SK-N-SH (cell line): ENCODE measurements around the gene LRMDA. TPM values are rescaled to one million over a fixed set of nuclear protein-coding genes. Genes with fewer than 3 reads are reported as not detected.

Source experiments
- CTCF ChIA-PET: fragments of 300-600, 350-600 bp; formaldehyde crosslinking; extraction: SDS; loops from one replicate; lab custom pipeline; 2021; lab: Yijun Ruan, JAX
- POLR2A ChIA-PET: fragments of 350-600 bp; sonication (Branson Sonifier 250); formaldehyde crosslinking; extraction: SDS; loops from one replicate; lab custom pipeline; 2020; ENCODE audit warnings: antibody characterized with exemption, inconsistent platforms; lab: Yijun Ruan, JAX
- DNase-seq: peaks from one replicate; pipeline ENCODE4 v3.0.0; 2012
- H2AFZ ChIP-seq: fragments of 200-600 bp; sonication (generic); 2 replicates; pipeline ENCODE4 v1.8.1; 2016; ENCODE audit warnings: antibody characterized with exemption, mild to moderate bottlenecking, low read depth
- H3F3A ChIP-seq: fragments of 200-600 bp; sonication (generic); replicated peaks from 2 replicates; pipeline ENCODE3; 2016; ENCODE audit warnings: antibody characterized with exemption, mild to moderate bottlenecking; ENCODE audit not compliant: insufficient read depth
- H3K27ac ChIP-seq, 2 experiments: fragments of 200-500 bp in 1 of 2; fragments of 200-600 bp in 1 of 2; sonication (Bioruptor generic) in 1 of 2; sonication (generic), shearing (Covaris generic) in 1 of 2; 2 replicates each; pipeline versions ENCODE4 v1.5.1 to v1.6.1; 2014 to 2016; ENCODE audit warnings: low read depth in 2 of 2, inconsistent platforms in 1 of 2, low read length in 1 of 2, mild to moderate bottlenecking in 1 of 2, mixed read lengths in 1 of 2
- H3K27me3 ChIP-seq: fragments of 200-600 bp; sonication (generic), shearing (Covaris generic); 2 replicates; pipeline ENCODE4 v1.6.1; 2016; ENCODE audit warnings: mixed run types; ENCODE audit not compliant: insufficient read depth
- H3K36me3 ChIP-seq, 2 experiments: fragments of 200-500 bp in 1 of 2; fragments of 200-600 bp in 1 of 2; sonication (Bioruptor generic) in 1 of 2; sonication (generic) in 1 of 2; replicated peaks in 1 of 2; 2 replicates each; pipeline versions ENCODE3 to v1.5.1; 2014 to 2016; ENCODE audit warnings: low read length in 1 of 2, mild to moderate bottlenecking in 1 of 2; ENCODE audit not compliant: insufficient read depth in 2 of 2, control insufficient read depth in 1 of 2
- H3K4me1 ChIP-seq, 2 experiments: fragments of 200-500 bp in 1 of 2; fragments of 200-600 bp in 1 of 2; sonication (Bioruptor generic) in 1 of 2; sonication (generic), shearing (Covaris generic) in 1 of 2; 2 replicates each; pipeline versions ENCODE4 v1.5.1 to v1.6.1; 2014 to 2016; ENCODE audit warnings: low read depth in 1 of 2, low read length in 1 of 2, mixed run types in 1 of 2; ENCODE audit not compliant: insufficient read depth in 2 of 2, control insufficient read depth in 1 of 2
- H3K4me2 ChIP-seq: fragments of 200-600 bp; sonication (generic), shearing (Covaris generic); 2 replicates; pipeline ENCODE4 v1.6.1; 2017; ENCODE audit warnings: mixed run types
- H3K4me3 ChIP-seq, 2 experiments: fragments of 200-500 bp in 1 of 2; fragments of 200-600 bp in 1 of 2; sonication (Bioruptor generic) in 1 of 2; sonication (generic), shearing (Covaris generic) in 1 of 2; 2 replicates each; pipeline versions ENCODE4 v1.5.1 to v1.8.1; 2014 to 2016; ENCODE audit warnings: low read depth in 2 of 2, inconsistent platforms in 1 of 2, low read length in 1 of 2, mild to moderate bottlenecking in 1 of 2, mixed read lengths in 1 of 2, moderate library complexity in 1 of 2
- H3K79me2 ChIP-seq: fragments of 200-600 bp; sonication (generic); 2 replicates; pipeline ENCODE4 v1.8.1; 2017; ENCODE audit warnings: mild to moderate bottlenecking; ENCODE audit not compliant: insufficient read depth
- H3K9ac ChIP-seq: fragments of 200-600 bp; sonication (generic); 2 replicates; pipeline ENCODE4 v1.6.1; 2017; ENCODE audit warnings: mixed run types
- H3K9me2 ChIP-seq: fragments of 200-600 bp; sonication (generic); 2 replicates; pipeline ENCODE4 v1.6.1; 2017; ENCODE audit warnings: mixed run types
- H3K9me3 ChIP-seq: fragments of 200-600 bp; sonication (generic); 2 replicates; pipeline ENCODE4 v1.6.1; 2017; ENCODE audit warnings: mixed run types, mild to moderate bottlenecking, moderate library complexity
- H4K20me1 ChIP-seq: fragments of 200-600 bp; sonication (generic); 2 replicates; pipeline ENCODE4 v1.6.1; 2017; ENCODE audit warnings: mild to moderate bottlenecking, mixed run types; ENCODE audit not compliant: insufficient read depth
- CHD2 ChIP-seq: fragments of 150-350 bp; IDR thresholded peaks from 2 replicates; pipeline ENCODE4 v1.6.1; 2018; ENCODE audit warnings: low read length; ENCODE audit not compliant: partially characterized antibody
- ELF1 ChIP-seq: IDR thresholded peaks from 2 replicates; pipeline ENCODE4 v1.4.0; 2012
- EP300 ChIP-seq, 2 experiments: IDR thresholded peaks; 2 replicates each; pipeline versions ENCODE4 v1.4.0 to v1.6.1; 2012; ENCODE audit warnings: borderline replicate concordance in 1 of 2, low read depth in 1 of 2, low read length in 1 of 2
- EZH2phosphoT487 ChIP-seq: fragments of 200-600 bp; sonication (generic); IDR thresholded peaks from 2 replicates; pipeline ENCODE4 v1.6.1; 2017; ENCODE audit warnings: low read depth, mixed run types, mild to moderate bottlenecking, antibody characterized with exemption, moderate library complexity, borderline replicate concordance
- FOSL2 ChIP-seq: IDR thresholded peaks from 2 replicates; pipeline ENCODE4 v1.4.0; 2012; ENCODE audit warnings: low read depth, mild to moderate bottlenecking, moderate library complexity, borderline replicate concordance
- FOXJ3 ChIP-seq: sonication (generic); formaldehyde crosslinking; IDR thresholded peaks from 2 replicates; pipeline ENCODE4 v1.5.1; 2020; ENCODE audit warnings: mild to moderate bottlenecking, missing genetic modification reagents
- GABPA ChIP-seq: IDR thresholded peaks from 2 replicates; pipeline ENCODE4 v1.4.0; 2012; ENCODE audit warnings: low read depth, mild to moderate bottlenecking
- GATA2 ChIP-seq: sonication (generic); formaldehyde crosslinking; IDR thresholded peaks from 2 replicates; pipeline ENCODE4 v1.5.0; 2020; ENCODE audit warnings: mild to moderate bottlenecking, missing genetic modification reagents
- MXI1 ChIP-seq: IDR thresholded peaks from 2 replicates; pipeline ENCODE4 v1.6.1; 2012; ENCODE audit warnings: mild to moderate bottlenecking, low read depth, low read length, improper control_type of control experiment
- TAF1 ChIP-seq: IDR thresholded peaks from 2 replicates; pipeline ENCODE4 v1.6.1; 2012; ENCODE audit warnings: low read depth, mild to moderate bottlenecking, low read length, moderate library complexity, borderline replicate concordance
- TEAD4 ChIP-seq: IDR thresholded peaks from 2 replicates; pipeline ENCODE4 v1.4.0; 2012; ENCODE audit warnings: mild to moderate bottlenecking, borderline replicate concordance; ENCODE audit not compliant: insufficient read depth
- YY1 ChIP-seq: IDR thresholded peaks from 2 replicates; pipeline ENCODE4 v1.4.0; 2012; ENCODE audit warnings: low read depth, mild to moderate bottlenecking
- WGBS: methylation state at CpG from one replicate; pipeline ENCODE4 v1.1.6; 2017; ENCODE audit warnings: low lambda C conversion rate; 5-methylcytosine and 5-hydroxymethylcytosine counted together
- polyA plus RNA-seq, 3 experiments: library from polyadenylated mRNA; depleted of rRNA; stranded (reverse); fragments of >200 nt; gene quantifications; 2 replicates each; pipeline ENCODE4 v1.2.3, GENCODE V29; 2012
- TF ChIP-seq, protein P1 (sequence below): IDR thresholded peaks from 2 replicates; pipeline ENCODE4; 2012
- TF ChIP-seq, protein P2 (sequence below): IDR thresholded peaks from 2 replicates; pipeline ENCODE4 v1.6.1; 2012; ENCODE audit warnings: mild to moderate bottlenecking, low read depth, low read length, moderate library complexity
- TF ChIP-seq, protein P3 (sequence below): fragments of 200-600 bp; sonication (generic); IDR thresholded peaks from 2 replicates; pipeline ENCODE4 v1.6.1; 2017; ENCODE audit warnings: antibody characterized with exemption, mild to moderate bottlenecking, moderate library complexity

The LRMDA gene
- polyA plus RNA-seq, 1 of the 3 experiments (the other 2 are of a cell fraction): 0.95 TPM

DNA sequence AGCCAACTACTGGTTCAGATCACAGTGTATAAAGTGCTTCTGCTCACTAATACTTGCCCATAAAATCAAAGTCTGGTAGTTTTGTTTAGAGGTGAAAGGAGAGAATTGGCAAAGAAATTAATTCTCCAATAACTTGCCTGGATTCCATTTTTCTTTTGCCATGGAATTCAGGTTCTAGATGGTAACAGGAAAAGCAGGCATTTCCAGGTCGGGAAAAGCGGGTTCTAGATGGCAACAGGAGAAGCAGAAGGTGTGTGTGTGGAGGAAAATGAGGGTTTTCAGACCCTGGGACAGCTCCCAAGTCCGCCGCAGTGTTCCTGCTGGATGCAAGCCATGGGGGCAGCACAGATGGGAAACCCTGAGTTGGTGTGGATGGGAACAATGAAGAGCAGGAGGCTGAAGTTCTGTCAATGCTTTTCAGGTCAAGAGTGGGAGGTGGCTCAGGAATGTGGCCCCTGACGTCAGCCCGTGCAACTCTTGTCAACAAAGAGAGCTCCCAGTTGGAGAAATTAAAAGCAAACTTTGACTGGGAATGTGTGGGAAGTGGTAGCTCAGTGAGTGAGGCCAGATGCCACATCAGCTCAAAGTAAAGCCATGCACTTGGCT lies 696.7 kb downstream of the LRMDA start (continued):
- TF ChIP-seq EZH2phosphoT487 (no peak), EP300 (IDR thresholded peaks at IDR 0.05; ENCODE audit: borderline replicate concordance in 1 of 2, low read depth in 1 of 2, low read length in 1 of 2) (no peak), YY1 (no peak), GABPA (no peak), TAF1 (no peak), MXI1 (no peak)

DNA sequence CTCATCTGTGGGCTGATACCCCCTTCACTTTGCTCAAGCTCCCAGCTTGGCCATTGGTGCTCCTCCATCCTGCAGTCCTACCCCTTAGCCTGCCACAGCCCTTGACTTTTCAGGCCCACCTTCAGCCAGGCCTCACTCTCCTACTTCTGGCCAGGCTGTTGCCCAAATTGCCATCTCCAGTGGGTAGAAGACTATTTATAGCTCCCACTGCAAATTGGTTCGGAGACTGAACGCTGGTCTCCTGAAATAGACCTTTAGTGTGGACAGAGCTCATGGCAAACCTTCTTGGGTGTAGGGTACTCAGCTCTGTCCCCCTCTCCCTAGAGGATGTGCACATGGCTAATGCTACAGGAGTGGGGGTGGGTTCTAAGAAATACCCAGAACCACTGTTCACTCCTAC lies 697.8 kb downstream of the LRMDA start:
- Histone ChIP-seq H3K9me2 (no peaks in the 10 kb centered on the region), H3K4me1 (peaks cover 0 to 11% of the 10 kb centered on the region in 2 experiments; a peak in 2 of 4 replicates), H3K9ac (no peak overlapping the region), H3K27ac (no peak overlapping the region), H3K79me2 (no peaks in the 10 kb centered on the region), H4K20me1 (no peaks in the 10 kb centered on the region), H3K4me3 (no peak overlapping the region), H3K27me3 (no peaks in the 10 kb centered on the region), H3K4me2 (no peak overlapping the region), H3K9me3 (no peaks in the 10 kb centered on the region), H3F3A (no peaks in the 10 kb centered on the region), H2AFZ (no peak overlapping the region), H3K36me3 (no peaks in the 10 kb centered on the region)
- ChIA-PET CTCF (interaction anchor here (0.6 kb wide), 1 partner anchor 15 kb away, joined by 3 read pairs; no protein-coding TSS in a partner anchor), POLR2A (no interaction called here)
- DNase-seq: no peak
- TF ChIP-seq FOXJ3 (CRISPR knock-in tag) (no peak), TEAD4 (no peak), EZH2phosphoT487 (no peak), CHD2 (no peak), GATA2 (CRISPR knock-in tag) (no peak), MXI1 (no peak), TAF1 (no peak), FOSL2 (no peak), ELF1 (no peak)
- TF ChIP-seq, protein P1, sequence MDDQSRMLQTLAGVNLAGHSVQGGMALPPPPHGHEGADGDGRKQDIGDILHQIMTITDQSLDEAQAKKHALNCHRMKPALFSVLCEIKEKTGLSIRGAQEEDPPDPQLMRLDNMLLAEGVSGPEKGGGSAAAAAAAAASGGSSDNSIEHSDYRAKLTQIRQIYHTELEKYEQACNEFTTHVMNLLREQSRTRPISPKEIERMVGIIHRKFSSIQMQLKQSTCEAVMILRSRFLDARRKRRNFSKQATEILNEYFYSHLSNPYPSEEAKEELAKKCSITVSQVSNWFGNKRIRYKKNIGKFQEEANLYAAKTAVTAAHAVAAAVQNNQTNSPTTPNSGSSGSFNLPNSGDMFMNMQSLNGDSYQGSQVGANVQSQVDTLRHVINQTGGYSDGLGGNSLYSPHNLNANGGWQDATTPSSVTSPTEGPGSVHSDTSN: no peak
- TF ChIP-seq, protein P2, sequence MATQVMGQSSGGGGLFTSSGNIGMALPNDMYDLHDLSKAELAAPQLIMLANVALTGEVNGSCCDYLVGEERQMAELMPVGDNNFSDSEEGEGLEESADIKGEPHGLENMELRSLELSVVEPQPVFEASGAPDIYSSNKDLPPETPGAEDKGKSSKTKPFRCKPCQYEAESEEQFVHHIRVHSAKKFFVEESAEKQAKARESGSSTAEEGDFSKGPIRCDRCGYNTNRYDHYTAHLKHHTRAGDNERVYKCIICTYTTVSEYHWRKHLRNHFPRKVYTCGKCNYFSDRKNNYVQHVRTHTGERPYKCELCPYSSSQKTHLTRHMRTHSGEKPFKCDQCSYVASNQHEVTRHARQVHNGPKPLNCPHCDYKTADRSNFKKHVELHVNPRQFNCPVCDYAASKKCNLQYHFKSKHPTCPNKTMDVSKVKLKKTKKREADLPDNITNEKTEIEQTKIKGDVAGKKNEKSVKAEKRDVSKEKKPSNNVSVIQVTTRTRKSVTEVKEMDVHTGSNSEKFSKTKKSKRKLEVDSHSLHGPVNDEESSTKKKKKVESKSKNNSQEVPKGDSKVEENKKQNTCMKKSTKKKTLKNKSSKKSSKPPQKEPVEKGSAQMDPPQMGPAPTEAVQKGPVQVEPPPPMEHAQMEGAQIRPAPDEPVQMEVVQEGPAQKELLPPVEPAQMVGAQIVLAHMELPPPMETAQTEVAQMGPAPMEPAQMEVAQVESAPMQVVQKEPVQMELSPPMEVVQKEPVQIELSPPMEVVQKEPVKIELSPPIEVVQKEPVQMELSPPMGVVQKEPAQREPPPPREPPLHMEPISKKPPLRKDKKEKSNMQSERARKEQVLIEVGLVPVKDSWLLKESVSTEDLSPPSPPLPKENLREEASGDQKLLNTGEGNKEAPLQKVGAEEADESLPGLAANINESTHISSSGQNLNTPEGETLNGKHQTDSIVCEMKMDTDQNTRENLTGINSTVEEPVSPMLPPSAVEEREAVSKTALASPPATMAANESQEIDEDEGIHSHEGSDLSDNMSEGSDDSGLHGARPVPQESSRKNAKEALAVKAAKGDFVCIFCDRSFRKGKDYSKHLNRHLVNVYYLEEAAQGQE: no peak
- TF ChIP-seq, protein P3, sequence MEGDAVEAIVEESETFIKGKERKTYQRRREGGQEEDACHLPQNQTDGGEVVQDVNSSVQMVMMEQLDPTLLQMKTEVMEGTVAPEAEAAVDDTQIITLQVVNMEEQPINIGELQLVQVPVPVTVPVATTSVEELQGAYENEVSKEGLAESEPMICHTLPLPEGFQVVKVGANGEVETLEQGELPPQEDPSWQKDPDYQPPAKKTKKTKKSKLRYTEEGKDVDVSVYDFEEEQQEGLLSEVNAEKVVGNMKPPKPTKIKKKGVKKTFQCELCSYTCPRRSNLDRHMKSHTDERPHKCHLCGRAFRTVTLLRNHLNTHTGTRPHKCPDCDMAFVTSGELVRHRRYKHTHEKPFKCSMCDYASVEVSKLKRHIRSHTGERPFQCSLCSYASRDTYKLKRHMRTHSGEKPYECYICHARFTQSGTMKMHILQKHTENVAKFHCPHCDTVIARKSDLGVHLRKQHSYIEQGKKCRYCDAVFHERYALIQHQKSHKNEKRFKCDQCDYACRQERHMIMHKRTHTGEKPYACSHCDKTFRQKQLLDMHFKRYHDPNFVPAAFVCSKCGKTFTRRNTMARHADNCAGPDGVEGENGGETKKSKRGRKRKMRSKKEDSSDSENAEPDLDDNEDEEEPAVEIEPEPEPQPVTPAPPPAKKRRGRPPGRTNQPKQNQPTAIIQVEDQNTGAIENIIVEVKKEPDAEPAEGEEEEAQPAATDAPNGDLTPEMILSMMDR: no peak
- WGBS: no CpG with 5 or more reads among the region's 2 CpGs
